Transverse colon (tissue), 4 donors: ENCODE results near the gene C2orf92. TPM values are rescaled to one million over a fixed set of nuclear protein-coding genes. Genes with fewer than 3 reads are reported as not detected.

Experiments
- DNase-seq: peaks from one replicate; pipeline ENCODE4 v3.0.0-alpha.2; 2019
- H3K27ac ChIP-seq, 4 donors: fragments of 200-600 bp; sonication (generic); 2 replicates each; pipeline ENCODE4 v1.5.1; 2016 to 2018; ENCODE audit warnings: inconsistent platforms in 4 of 4
- H3K27me3 ChIP-seq: fragments of 200-600 bp; sonication (generic); 2 replicates; pipeline ENCODE4 v1.5.1; 2017; ENCODE audit warnings: inconsistent platforms
- H3K36me3 ChIP-seq, 4 donors: fragments of 200-600 bp; sonication (generic); 2 replicates each; pipeline ENCODE4 v1.5.1; 2017 to 2019; ENCODE audit warnings: inconsistent platforms in 4 of 4
- H3K4me1 ChIP-seq, 4 donors: fragments of 200-600 bp; sonication (generic); 2 replicates each; pipeline ENCODE4 v1.5.1; 2017 to 2020; ENCODE audit warnings: inconsistent platforms in 4 of 4
- H3K4me3 ChIP-seq, 4 donors: fragments of 200-600 bp; sonication (generic); 1 replicate in 1 of 4; 2 replicates in 3 of 4; pipeline versions ENCODE4 v1.5.1 to v1.6.1; 2017 to 2019; ENCODE audit warnings: inconsistent platforms in 4 of 4
- H3K9me3 ChIP-seq, 2 donors: fragments of 200-600 bp; sonication (generic); 2 replicates each; pipeline ENCODE4 v1.5.1; 2017 to 2019; ENCODE audit warnings: inconsistent platforms in 2 of 2
- EP300 ChIP-seq: sonication (generic); formaldehyde crosslinking; IDR thresholded peaks from one replicate; pipeline ENCODE4 v1.6.1; 2017; ENCODE audit warnings: antibody characterized with exemption, low read depth
- POLR2A ChIP-seq: fragments of 450-650 bp; IDR thresholded peaks from one replicate; pipeline ENCODE4 v1.6.1; 2016; ENCODE audit warnings: antibody characterized with exemption, mild to moderate bottlenecking, moderate library complexity
- POLR2AphosphoS5 ChIP-seq, 3 donors: sonication (generic); formaldehyde crosslinking; IDR thresholded peaks; one replicate each; pipeline ENCODE4 v1.6.1; 2016; ENCODE audit warnings: antibody characterized with exemption in 3 of 3
- WGBS, 2 donors: methylation state at CpG; one replicate each; pipeline ENCODE4 v1.1.5; 2018; ENCODE audit warnings: low coverage in 1 of 2; 5-methylcytosine and 5-hydroxymethylcytosine counted together
- in situ Hi-C, 4 donors: fragments of 200-750 bp; cut with MboI; loops; one replicate each; pipeline versions ENCODE4 v1.15.0 to v1.15.1; 2017; ENCODE audit warnings: low sequenced_read_pairs in 3 of 4, low pct_ligation_motif_present in 1 of 4, low pct_unique_long_range_greater_than_20kb in 1 of 4
- intact Hi-C: fragments of 100-400 bp; cut with DNase I; formaldehyde crosslinking; loops from one replicate; pipeline ENCODE4 v1.15.1; 2023; ENCODE audit warnings: low total_unique reads
- total RNA-seq, 4 donors: library from RNA; depleted of rRNA; stranded (reverse); fragments of >200 nt; gene quantifications; one replicate each; pipeline ENCODE4 v1.1.0, GENCODE V29; 2016
- TF ChIP-seq, protein P1 (sequence below), 5 experiments: fragments of 200-600 bp in 3 of 5; fragments of 450-650 bp in 2 of 5; sonication (generic) in 3 of 5; IDR thresholded peaks; 1 replicate in 2 of 5; 2 replicates in 3 of 5; pipeline ENCODE4 v1.5.1; 2016 to 2017; ENCODE audit warnings: antibody characterized with exemption in 5 of 5, inconsistent platforms in 3 of 5, mild to moderate bottlenecking in 2 of 5, moderate library complexity in 1 of 5

The C2orf92 gene
- total RNA-seq, 4 donors from 2014 or later = 13.8 to 27.3 (median 17.9) TPM

DNA sequence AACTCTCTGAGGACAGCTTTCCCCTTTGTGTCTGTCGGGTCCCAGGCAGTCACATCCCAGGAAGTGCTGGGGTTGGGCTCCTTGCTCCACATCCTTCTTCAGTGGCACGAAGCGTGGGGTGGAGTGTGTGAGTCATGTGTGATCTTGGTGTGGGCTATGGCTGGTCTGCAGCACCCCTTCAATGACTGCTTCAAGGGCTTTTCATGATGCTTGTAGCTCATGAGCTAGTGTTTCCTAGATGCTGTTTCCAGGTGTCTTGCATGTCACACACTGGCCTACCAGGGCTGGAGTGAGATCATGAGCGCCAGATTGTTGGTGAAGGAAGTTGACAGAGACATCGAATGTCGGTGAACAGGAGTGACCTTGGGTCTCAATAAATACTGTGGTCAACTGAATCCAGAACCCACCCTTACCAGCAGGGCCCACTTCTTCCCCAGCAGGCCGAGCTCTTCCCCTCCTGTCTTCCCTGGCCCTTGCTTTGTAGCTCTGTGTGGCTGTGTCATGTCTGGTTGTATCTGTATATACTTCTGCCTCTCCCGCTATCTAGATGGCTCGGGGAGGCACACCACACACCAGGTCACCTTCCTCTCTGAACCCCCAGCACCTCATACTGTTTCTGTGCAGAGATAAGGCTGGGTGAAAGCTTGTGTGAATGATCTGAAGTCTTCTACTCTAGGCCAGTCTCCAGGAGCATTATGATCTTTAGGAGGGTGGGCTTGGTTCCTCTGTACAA is 3.8 kb downstream of the C2orf92 start:
- no peaks in the 10 kb centered on the region for H3K36me3 ChIP-seq
- no peaks in the 10 kb centered on the region for H3K9me3 ChIP-seq
- no peak overlapping the region for H3K27ac ChIP-seq
- intact Hi-C loops = no loop called here
- no peak for DNase-seq
- in situ Hi-C loops = loop anchor here in 1 of 4 donors (25.0 kb wide), 1 partner anchor 1611 kb away; no protein-coding TSS in a partner anchor
- 62 to 63% methylated on average over 1 to 9 of the region's 9 CpGs for WGBS, 2 donors
- H3K4me3 ChIP-seq = no peak overlapping the region
- H3K27me3 ChIP-seq = no peaks in the 10 kb centered on the region
- no peaks in the 10 kb centered on the region for H3K4me1 ChIP-seq
- TF ChIP-seq, protein P1, sequence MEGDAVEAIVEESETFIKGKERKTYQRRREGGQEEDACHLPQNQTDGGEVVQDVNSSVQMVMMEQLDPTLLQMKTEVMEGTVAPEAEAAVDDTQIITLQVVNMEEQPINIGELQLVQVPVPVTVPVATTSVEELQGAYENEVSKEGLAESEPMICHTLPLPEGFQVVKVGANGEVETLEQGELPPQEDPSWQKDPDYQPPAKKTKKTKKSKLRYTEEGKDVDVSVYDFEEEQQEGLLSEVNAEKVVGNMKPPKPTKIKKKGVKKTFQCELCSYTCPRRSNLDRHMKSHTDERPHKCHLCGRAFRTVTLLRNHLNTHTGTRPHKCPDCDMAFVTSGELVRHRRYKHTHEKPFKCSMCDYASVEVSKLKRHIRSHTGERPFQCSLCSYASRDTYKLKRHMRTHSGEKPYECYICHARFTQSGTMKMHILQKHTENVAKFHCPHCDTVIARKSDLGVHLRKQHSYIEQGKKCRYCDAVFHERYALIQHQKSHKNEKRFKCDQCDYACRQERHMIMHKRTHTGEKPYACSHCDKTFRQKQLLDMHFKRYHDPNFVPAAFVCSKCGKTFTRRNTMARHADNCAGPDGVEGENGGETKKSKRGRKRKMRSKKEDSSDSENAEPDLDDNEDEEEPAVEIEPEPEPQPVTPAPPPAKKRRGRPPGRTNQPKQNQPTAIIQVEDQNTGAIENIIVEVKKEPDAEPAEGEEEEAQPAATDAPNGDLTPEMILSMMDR (IDR thresholded peaks at IDR 0.05) = no peak

DNA sequence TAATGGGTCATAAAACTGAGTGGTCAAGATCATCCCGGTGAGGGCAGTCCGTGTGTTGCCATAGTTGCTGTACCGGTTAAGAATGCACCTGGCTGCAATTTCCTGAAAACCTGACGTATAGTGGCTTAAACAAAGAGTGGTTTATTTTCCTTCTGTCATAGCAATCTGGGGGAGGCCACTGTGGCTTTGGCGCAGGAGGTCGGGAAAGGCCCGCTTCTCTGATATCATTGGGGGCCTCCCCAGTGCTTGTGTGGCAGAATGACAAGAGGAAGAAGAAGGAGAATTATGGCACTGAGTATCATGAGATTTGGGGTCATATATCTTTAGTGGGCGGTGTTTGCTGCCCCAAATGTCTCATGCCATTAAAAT is 4.4 kb downstream of the C2orf92 start:
- H3K9me3 ChIP-seq = no peaks in the 10 kb centered on the region
- H3K4me1 ChIP-seq = no peaks in the 10 kb centered on the region
- intact Hi-C loops = no loop called here
- no peaks in the 10 kb centered on the region for H3K36me3 ChIP-seq
- DNase-seq = no peak
- in situ Hi-C loops = loop anchor here in 1 of 4 donors (25.0 kb wide), 1 partner anchor 1612 kb away; no protein-coding TSS in a partner anchor
- WGBS, 2 donors = 34 to 48% methylated on average over 4 to 8 of the region's 8 CpGs
- TF ChIP-seq EP300 (no peak), POLR2AphosphoS5 (IDR thresholded peaks at IDR 0.05) (no peak), POLR2A (no peak)
- TF ChIP-seq, protein P1 (IDR thresholded peaks at IDR 0.05) = no peak
- no peak overlapping the region for H3K4me3 ChIP-seq
- no peak overlapping the region for H3K27ac ChIP-seq
- H3K27me3 ChIP-seq = no peaks in the 10 kb centered on the region

DNA sequence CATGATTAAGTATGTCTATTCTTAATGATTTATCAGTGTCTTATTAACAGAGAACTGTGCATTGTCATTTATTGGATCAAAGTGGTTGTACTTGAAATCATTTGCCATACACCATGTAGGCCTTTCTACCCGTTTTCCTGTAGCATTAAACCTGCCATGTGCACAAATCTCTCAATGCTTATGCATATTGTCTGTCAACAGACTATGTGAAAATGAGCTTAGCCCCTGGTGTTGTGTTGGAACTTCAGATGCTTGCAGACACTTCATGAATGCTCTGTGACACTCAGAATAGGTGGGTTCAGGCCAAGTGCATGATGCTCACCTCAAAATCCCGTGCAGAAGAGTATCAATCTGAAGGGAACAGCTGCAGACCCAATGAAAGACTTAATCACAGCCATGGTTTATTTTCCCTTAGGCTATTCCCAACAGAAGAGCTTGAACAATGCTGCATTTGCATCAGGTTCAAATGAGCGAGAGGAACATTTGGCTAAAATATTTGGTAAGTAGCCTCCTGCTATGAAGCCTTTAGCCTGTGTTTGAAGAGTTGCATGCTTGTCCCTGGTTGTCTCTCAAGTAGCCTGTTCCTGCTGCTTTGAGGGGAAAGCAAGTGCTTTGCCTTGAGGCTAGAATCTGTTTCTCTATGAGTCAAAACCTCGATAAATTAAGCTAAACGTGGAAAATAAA is 6.1 kb downstream of the C2orf92 start:
- Histone ChIP-seq H3K4me3 (no peak overlapping the region), H3K4me1 (no peaks in the 10 kb centered on the region), H3K27me3 (no peaks in the 10 kb centered on the region), H3K9me3 (no peaks in the 10 kb centered on the region), H3K36me3 (no peaks in the 10 kb centered on the region), H3K27ac (no peak overlapping the region)
- 85 to 92% methylated on average over 4 to 5 of the region's 5 CpGs for WGBS, 2 donors
- TF ChIP-seq, protein P1 (IDR thresholded peaks at IDR 0.05) = no peak
- TF ChIP-seq EP300 (no peak), POLR2A (no peak), POLR2AphosphoS5 (IDR thresholded peaks at IDR 0.05) (no peak)
- intact Hi-C loops = no loop called here
- DNase-seq = no peak
- in situ Hi-C loops = no loop called here

DNA sequence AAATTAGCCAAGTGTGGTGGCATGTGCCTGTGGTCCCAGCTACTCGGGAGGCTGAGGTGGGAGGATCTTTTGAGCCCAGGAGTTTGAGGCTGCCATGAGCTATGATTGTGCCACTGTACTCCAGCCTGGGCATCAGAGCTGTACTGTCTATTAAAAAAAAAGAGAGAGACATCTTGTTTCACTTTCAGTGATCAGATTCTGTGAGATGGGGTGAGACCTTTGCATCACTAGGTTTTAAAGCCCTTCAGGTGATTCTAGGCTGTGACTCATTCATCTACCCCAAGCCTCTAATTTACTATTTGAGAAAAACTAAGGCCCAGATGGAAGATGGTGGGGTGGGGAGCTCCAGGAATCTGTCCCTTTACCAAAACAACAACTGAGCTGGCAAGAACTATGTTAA is 7.1 kb downstream of the C2orf92 start:
- intact Hi-C loops = no loop called here
- Histone ChIP-seq H3K9me3 (no peaks in the 10 kb centered on the region), H3K27me3 (no peaks in the 10 kb centered on the region), H3K36me3 (no peaks in the 10 kb centered on the region), H3K4me1 (no peaks in the 10 kb centered on the region), H3K4me3 (no peak overlapping the region), H3K27ac (no peak overlapping the region)
- TF ChIP-seq EP300 (no peak), POLR2AphosphoS5 (IDR thresholded peaks at IDR 0.05) (no peak), POLR2A (no peak)
- TF ChIP-seq, protein P1 (IDR thresholded peaks at IDR 0.05) = no peak
- in situ Hi-C loops = no loop called here
- DNase-seq = no peak
- WGBS, 2 donors = 100% methylated on average over 1 of the region's 1 CpG; no CpG with 5 or more reads in 1 of the 2 donors
